ENCODE measurements around the gene CLSTN2.

GRCh38 chr3:140091143-140091542 is 156.2 kb downstream of the CLSTN2 start:
- no peak for TF ChIP-seq CTCF (conservative IDR thresholded peaks at IDR 0.05)
- no peak for TF ChIP-seq EZH2 (IDR thresholded peaks at IDR 0.05; ENCODE audit: low read depth)

Data from PC-9 (cell line).